IPS DF 19.7 (cell line): ENCODE results near the gene IGSF8.
A peak's percentile ranks its signal among the peaks of the same experiment; 100 is the strongest.

ENCODE experiments used
- DNase-seq: peaks from one replicate; pipeline ENCODE4 v3.0.0-alpha.2; 2013; ENCODE audit warnings: low read depth, low spot score

Gene IGSF8

DNA sequence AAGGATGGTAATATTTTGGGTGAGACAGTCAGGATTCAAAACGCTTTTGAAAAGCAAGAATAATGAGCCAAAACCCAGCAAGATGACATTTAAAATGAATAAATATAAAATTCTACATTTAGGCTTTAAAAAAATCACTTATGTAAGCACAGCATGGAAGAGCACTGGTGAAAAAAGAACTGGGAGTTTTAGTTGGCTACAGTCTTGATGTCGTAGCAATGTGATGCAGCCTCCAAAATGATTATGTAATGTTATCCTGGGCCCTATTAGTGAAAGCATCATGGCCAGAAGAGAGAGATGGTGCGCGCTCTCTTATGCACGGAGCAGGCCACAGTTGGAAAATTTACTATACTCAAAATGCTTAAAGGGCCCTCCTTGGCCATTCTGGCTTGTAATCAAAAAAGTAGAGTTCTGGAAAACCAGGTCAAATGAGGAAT is 11.9 kb downstream of the IGSF8 start:
- no peak for DNase-seq

GRCh38 chr1:160085686-160086455 is 12.5 kb downstream of the IGSF8 start:
- no peak for DNase-seq

DNA sequence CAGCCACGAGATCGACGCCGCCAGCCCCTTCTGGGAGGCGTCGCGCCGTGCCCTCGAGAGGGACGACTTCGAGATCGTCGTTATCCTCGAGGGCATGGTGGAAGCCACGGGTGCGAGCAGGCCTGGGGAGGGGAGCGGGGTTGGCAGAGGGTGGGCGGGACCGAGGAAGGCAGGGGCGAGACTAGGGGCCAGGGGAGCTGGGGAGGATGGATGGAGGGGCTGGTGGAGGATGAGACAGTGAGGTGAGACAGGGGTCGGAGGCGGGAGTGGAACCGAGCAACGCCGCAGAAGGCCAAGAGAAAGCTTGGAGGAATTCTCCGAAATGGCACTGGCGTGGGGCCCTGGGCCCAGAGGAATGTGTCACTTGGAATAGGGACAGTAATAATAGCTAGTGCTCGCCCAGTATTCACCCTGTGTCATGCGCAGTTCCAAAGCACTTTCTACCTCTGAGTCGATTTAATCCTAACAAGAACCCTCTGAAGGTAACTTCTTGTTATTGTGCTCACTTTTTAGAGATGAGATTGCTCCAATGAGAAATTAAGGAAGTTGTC is 13.6 kb downstream of the IGSF8 start:
- no peak for DNase-seq

GRCh38 chr1:160083968-160084770 is 14.2 kb downstream of the IGSF8 start:
- DNase-seq = peak; percentile 79

DNA sequence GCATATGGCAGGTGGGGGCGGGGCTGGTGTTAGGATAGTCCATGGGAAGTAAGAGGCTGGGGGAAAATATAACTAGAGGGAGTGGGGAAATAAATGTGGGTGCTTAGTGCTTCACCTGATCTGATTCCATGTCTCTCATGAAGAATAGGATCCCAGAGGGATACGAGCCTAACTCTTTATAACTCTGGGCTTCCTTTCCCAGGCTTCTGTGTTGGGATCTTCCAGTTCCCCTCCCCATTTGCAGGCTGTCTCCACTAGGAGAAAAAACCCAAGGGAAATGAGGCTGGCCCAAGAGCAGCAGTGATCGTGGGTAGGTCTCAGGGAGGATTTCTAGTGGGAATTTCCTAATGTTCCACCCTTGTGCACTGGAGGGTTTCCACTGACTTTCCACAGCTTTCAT is 15.5 kb downstream of the IGSF8 start:
- DNase-seq = no peak

DNA sequence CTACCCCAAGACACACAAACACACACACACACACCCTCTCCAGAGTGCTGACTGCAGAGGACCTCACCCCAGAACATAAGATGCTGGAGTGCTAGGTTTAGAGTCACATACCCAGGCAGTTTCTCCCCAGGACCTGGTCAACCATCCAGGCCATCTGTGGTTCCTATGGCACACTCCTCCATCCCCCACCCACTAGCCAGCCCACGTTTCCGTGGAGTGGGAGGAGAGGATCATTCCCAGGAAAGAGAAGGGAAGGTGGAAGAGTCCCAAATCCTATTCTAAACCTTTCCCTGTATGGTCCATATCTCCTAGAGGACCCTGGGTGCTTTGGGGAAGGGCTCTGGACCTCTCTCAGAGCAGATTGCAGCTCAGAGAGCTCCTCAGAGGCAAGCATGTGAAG is 15.9 kb downstream of the IGSF8 start:
- DNase-seq = no peak

GRCh38 chr1:160081261-160081936 is 17.0 kb downstream of the IGSF8 start, which contains the start of gene KCNJ9:
KCNJ9 (plus strand) TSS chr1:160081538; CDS start chr1:160084031, 2,493 bp downstream.
- no peak for DNase-seq

DNA sequence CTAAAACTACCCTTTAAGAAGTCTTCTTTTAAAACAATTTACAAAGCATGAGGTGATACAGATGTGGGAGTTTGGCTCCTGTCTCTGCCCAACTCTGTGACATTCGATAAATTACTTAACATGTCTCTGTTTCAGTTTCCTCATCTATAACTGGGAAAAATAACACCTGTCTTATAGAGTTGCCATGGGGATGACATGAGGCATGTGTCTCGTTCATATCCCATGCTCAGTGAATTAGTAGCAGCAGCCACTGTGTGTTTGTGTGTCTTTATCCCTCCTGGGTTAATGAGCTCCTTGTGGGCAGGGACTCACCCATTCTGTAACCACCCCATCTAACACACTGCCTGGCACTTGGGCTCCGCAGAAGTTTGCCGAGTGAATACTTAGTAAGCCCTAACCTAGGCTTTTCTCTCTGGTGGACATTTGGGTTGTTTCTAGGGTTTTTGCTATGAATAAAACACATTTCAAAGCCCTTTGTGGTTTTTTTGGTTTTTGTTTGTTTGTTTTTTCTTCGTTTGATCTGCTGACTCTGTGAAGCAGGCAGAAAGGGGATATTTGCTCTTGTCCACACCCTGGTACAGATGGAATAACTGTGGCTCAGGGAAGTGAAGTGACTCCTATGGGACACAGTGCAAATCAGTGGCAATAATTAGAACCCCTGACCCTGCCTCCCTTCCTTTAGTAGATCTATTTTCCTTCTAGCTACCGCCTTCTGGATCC is 17.9 kb downstream of the IGSF8 start:
- no peak for DNase-seq

- no peak for DNase-seq
Observed at GRCh38 chr1:160079448-160079847, 19.0 kb downstream of the IGSF8 start.

DNA sequence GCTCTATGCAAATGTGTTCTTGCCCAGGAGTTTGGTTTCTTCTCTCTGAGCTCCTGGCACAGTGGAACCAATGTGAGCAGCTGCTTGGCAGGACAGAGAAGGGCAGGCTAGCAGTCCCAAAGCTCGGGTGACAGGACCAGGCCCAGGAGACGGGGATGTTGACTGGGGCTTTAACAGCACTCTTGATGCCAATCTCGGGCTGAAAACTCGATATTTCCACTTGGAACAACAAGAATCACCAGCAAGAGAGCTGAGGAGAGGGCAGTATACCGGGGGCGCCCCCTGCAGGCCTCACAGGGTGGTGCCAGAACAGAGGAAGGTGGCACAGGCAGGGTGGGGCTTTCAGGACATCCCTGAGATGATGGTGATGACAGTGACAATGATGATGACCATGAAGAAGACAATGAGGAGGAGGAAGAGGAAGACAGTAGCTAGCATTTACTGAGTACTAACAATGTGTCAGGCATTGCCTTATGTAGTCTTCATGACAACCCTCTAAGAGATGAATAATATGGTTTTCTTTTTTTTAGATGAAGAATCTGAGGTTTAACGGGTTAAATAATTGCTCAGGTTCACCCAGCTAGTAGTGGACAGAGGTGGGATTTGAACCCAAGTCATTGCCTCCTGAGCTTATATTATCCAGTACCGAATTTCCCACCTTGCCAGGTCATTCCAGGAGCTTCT is 19.8 kb downstream of the IGSF8 start:
- no peak for DNase-seq

- no peak for DNase-seq
Observed at GRCh38 chr1:160077486-160077885, 20.9 kb downstream of the IGSF8 start.

- no peak for DNase-seq
Observed at GRCh38 chr1:160076295-160076694, 22.1 kb downstream of the IGSF8 start.

DNA sequence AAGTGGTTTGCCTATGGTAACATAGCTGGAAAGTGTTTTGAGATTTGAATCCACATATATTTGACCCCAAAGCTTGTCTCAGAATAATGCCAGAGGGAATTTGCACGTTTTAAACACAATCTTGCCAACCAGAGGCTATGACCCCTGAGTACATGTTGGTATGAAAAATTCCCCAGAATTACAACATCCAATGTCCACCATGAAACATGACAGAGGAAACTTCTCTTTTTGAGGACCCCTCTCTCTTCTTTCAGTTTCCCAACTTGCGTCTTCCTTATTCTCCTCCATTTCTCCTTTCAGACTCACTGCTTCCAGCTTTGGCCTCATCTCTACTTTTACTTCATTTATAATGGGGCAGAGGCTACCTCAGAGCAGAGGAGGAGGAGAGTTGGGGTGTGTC is 22.6 kb downstream of the IGSF8 start:
- DNase-seq = no peak

GRCh38 chr1:160074865-160075264 is 23.6 kb downstream of the IGSF8 start:
- DNase-seq = no peak

DNA sequence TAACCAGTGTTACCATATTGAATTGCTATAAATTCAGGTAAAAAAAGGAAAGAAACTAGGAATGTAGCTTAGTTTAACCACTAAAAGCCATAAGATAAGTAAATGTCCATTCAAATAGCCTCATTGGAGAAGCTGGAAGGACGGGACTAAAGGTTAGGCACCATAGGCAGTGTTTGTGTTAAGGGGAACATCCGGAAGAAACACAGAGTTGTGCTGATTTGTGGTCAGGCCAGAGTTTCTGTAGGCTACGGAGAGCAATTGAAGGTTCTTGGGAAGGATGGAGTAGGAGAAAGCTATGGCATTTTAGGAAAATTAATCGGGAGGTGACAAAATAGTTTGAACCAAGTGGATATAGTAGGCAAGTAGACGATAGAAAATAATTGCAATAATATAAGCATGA is 27.1 kb downstream of the IGSF8 start:
- DNase-seq = no peak

DNA sequence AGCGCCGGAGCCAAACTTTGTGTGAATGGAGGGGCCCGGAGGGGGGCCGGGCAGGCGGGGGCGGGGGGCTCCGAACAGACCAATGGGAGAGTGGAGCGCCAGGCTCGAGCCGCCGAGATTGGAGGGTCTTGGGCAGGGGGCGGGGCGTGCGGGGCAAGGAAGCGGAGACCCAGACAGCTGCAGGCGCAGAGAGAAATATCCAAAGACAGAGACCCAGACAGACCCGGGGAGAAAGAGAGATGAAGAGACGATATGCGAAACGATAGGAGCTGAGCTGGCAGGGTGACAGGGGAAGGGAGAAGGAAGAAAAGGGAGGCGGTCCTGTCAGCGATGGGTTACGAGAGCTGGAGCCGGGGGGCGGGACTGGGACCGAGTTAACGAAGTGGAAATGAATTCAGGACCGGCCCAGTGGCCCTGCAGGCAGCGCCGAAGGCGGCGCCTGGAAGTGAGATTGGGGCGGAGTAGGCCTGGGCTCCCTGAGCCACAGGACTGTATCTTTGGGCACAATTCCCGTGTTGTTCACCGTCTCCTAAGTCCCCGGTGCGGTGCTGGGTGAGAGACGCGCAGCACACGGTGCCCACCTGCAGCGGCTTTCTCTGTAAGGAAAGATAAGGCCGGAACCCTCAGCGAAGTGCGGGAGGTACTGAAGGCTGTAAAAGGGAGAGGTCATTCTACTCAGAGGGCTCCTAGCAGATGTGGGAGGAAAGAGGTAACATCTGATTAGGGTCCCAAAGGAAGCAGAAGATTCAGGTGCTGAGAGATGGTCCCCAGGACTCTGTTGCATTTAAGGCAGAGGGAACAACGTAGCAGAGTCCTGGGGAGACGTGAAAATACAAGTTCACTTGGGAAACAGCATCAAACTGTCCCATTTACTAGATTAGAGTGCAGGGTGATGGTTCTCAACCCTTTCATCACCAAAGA is 27.9 kb downstream of the IGSF8 start:
- peak; percentile 40 for DNase-seq

- DNase-seq = no peak
Observed at GRCh38 chr1:160069460-160070231, 28.8 kb downstream of the IGSF8 start, which contains the start of gene KCNJ10. KCNJ10 (minus strand) TSS chr1:160070160; CDS start chr1:160042532, 27,628 bp downstream.

DNA sequence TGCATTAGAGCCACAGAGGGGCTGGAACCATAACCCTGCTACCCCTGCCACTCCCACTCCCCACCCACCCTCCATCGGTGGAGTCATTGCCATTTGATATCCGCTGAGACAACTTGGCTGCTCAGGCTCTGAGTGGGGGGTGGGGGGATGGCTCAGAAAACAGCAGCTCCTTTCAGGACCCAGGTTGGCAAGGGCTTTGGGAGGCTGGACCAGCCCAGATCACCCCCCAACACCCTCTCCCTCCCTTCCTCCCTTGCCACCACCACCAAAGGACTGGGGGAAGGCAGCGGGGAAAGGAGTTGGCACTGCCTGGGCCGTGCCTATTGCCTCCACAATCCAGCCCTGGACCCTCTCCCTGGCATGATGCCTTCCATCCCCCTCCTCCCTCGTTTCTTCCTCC is 30.2 kb downstream of the IGSF8 start:
- no peak for DNase-seq
